Esophagus (tissue), 2 donors: ENCODE data around the gene ITIH2. TPM values are rescaled to one million over a fixed set of nuclear protein-coding genes. Genes with fewer than 3 reads are reported as not detected.
"Not testable (repeated sequence)": the region's sequence is repeated elsewhere in the genome, so short reads cannot be mapped to it uniquely, and the experiment has no call there.

ENCODE experiments used
- H3K27ac ChIP-seq, 2 donors: one replicate each; pipeline ENCODE4 v1.5.1; 2013; ENCODE audit warnings: low read depth in 2 of 2, mild to moderate bottlenecking in 2 of 2, inconsistent platforms in 1 of 2, low read length in 1 of 2, moderate library complexity in 1 of 2
- H3K27me3 ChIP-seq, 2 donors: one replicate each; pipeline ENCODE4 v1.6.1; 2013; ENCODE audit warnings: low read length in 2 of 2, control low read depth in 1 of 2, mild to moderate bottlenecking in 1 of 2; ENCODE audit not compliant: insufficient read depth in 2 of 2, control insufficient read depth in 1 of 2
- H3K36me3 ChIP-seq, 2 donors: one replicate each; pipeline ENCODE4 v1.6.1; 2013; ENCODE audit warnings: low read length in 1 of 2; ENCODE audit not compliant: control insufficient read depth in 2 of 2, insufficient read depth in 2 of 2
- H3K4me1 ChIP-seq, 2 donors: one replicate each; pipeline ENCODE4 v1.6.1; 2013; ENCODE audit warnings: low read length in 1 of 2; ENCODE audit not compliant: control insufficient read depth in 2 of 2, insufficient read depth in 2 of 2
- H3K4me3 ChIP-seq, 2 donors: one replicate each; pipeline ENCODE4 v1.5.1; 2013; ENCODE audit warnings: low read length in 2 of 2, mild to moderate bottlenecking in 2 of 2, low read depth in 1 of 2, moderate library complexity in 1 of 2
- H3K9me3 ChIP-seq, 2 donors: one replicate each; pipeline ENCODE4 v1.6.1; 2013; ENCODE audit warnings: mild to moderate bottlenecking in 2 of 2, low read depth in 1 of 2, low read length in 1 of 2, moderate library complexity in 1 of 2; ENCODE audit not compliant: control insufficient read depth in 2 of 2, insufficient read depth in 1 of 2
- WGBS, 2 donors: extraction: QIAGEN DNeasy Blood & Tissue Kit; methylation state at CpG; one replicate each; pipeline ENCODE4 v1.1.7; 2013; 5-methylcytosine and 5-hydroxymethylcytosine counted together
- polyA plus RNA-seq, 2 donors: library from polyadenylated mRNA; stranded (reverse); fragments of 200-250 nt; gene quantifications; one replicate each; pipeline ENCODE4 v1.2.3, GENCODE V29; 2013
- donor health status: healthy with polysubstance abuse.
- donor health status: Bipolar disorder and iron deficiency.

The ITIH2 gene
- polyA plus RNA-seq, 2 donors, result not detected

DNA sequence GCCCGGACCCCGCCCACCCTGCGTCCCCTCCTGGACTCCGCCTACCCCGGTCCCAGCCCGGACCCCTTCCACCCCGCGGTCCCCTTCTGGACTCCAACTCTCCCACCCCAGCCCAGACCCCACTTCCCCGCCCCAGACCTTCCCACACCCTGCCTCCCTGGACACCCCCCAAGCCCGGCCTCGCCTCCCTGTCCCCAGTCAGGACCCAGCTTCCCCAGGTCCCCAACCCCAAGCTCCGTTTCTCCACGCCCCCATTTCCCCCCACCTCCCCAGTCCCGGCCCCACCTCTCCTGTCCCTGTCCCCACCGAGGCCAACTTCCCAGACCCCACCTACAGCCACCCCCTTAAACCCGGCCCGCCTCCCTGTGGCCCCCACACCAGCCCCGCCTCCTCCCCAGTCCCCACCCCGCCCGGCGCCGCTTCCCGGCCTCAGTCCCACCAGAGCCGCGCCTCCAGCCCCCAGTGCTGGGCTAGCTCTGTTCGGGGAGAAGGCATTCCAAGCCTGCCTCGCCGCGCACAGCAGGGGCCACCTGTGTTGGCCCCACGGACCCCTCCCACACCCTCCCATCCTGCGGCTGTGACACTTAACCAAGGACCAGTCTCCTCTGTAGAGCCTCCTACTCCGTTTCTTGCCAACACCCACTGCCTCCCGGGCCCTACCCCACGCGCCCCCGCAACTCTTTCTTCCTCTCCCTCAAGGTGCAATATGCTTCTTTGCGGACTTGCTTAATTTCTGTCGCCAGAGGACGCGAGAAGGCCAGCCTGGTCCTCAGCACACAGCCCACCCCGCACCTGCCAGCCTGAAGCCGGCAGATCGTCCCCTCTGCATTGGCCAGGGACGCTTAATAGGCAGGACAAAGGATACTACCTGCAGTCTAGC, 35.6 kb upstream of the ITIH2 start:
- no peaks in the 10 kb centered on the region for H3K4me1 ChIP-seq
- H3K4me3 ChIP-seq, result peak overlapping the region in 1 of 2 donors; percentile 5
- WGBS, 2 donors, result 4% methylated on average over 33 to 41 of the region's 44 CpGs
- H3K9me3 ChIP-seq, result no peaks in the 10 kb centered on the region
- no peaks in the 10 kb centered on the region for H3K27me3 ChIP-seq
- H3K27ac ChIP-seq, result peak overlapping the region; percentile 22 to 48
- no peaks in the 10 kb centered on the region for H3K36me3 ChIP-seq

DNA sequence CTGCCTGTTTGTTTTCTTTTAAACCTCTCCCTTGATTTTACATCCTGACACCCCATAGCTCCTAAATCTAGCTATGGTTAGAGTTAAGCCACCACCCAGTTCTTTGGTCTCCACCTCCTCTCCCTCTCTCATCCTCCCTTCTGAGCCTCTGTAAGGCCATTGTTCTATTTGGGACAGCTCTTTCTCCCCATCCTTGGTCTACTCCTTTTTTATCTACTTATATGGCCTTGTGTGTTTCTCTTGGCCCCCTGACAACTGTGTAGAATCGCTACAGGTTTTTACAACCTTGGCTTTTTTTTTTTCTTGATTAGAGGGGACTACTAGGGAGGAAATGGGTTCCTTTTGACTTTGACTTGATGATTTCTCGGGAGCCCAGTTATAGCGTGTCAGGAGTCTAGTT, 33.0 kb upstream of the ITIH2 start:
- Histone ChIP-seq H3K27ac (no peak overlapping the region), H3K4me3 (no peak overlapping the region), H3K36me3 (no peaks in the 10 kb centered on the region), H3K9me3 (no peaks in the 10 kb centered on the region), H3K4me1 (no peaks in the 10 kb centered on the region), H3K27me3 (peaks cover 0 to 3% of the 10 kb centered on the region in 2 donors)
- WGBS, 2 donors, result 81 to 85% methylated on average over 3 of the region's 3 CpGs

DNA sequence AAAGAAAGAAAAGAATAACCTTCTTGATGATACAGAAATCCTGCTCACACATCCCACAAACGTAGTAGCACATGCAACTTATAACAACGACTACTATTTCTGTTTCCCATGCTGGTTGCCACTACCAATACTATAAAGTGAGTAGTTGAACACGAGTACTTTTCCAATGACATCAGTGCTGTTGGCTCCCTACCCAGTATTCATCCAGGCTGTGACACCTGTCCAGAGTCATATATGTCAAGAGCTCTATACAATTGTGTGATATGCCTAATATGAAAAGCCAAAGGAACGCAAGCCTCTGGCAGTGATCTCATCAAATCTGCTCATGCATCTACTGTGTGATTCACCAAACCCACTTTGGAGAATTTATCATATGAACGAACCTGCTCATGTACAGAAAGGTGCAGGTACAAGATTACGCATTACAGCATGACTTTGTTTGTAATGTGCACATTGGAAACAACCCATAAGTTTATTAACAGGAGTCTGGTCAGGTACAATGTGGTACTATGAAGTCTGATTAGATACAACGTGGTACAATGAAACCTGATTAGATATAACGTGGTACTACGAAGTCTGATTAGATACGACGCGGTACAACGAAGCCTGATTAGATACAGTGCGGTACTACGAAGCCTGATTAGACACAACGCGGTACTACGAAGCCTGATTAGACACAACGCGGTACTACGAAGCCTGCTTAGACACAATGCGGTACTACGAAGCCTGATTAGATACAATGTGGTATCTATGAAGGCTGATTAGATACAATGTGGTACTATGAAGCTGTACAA, 30.6 kb upstream of the ITIH2 start:
- Histone ChIP-seq H3K27ac (no peak overlapping the region), H3K9me3 (no peaks in the 10 kb centered on the region), H3K36me3 (no peaks in the 10 kb centered on the region), H3K27me3 (peaks cover 0 to 3% of the 10 kb centered on the region in 2 donors), H3K4me3 (no peak overlapping the region), H3K4me1 (no peaks in the 10 kb centered on the region)
- WGBS, 2 donors, result 80 to 88% methylated on average over 23 of the region's 23 CpGs

DNA sequence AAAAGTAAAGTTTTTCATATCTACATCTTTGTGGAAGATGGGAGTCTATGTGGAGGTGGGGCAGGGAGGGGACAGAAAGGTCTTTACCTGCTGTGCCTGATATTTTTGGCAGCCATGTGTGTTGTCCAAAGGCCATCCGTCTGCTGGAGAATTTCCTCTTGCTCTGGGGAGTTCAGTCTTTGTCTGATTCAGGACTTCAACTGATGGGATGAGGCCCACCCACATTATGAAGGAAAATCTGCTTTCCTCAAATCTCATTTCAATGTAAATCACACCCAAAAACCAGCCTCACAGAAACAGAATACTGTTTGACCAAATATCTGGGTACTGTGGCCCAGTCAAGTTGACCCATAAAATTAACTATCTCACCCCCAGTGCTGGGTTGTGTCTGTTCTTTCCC, 23.9 kb upstream of the ITIH2 start:
- WGBS, 2 donors, result 78 to 81% methylated on average over 1 of the region's 1 CpG

DNA sequence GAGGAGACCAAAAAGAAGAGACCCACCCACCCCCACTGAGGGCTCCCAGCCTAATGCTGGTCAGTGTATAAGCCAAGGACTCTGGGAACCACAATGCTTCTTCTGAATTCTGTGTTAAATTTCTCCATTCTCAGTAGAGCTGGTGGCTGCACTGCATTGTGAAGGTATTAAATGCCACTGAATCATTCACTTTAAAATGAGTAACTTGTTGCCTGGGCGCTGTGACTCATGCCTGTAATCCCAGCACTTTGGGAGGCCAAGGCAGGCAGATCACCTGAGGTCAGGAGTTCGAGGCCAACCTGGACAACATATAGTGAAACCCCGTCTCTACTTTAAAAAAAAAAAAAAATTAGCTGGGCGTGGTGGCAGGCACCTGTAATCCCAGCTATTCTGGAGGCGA, 23.0 kb upstream of the ITIH2 start:
- H3K27ac ChIP-seq, H3K4me1 ChIP-seq, H3K36me3 ChIP-seq, H3K9me3 ChIP-seq, H3K4me3 ChIP-seq, H3K27me3 ChIP-seq: not testable (repeated sequence)
- WGBS, 2 donors, result 53 to 60% methylated on average over 5 of the region's 5 CpGs

More for the DNA sequence above, 23.9 kb upstream of the ITIH2 start:
- Histone ChIP-seq H3K27ac (no peak overlapping the region), H3K9me3 (no peaks in the 10 kb centered on the region), H3K36me3 (no peaks in the 10 kb centered on the region), H3K4me1 (no peaks in the 10 kb centered on the region), H3K27me3 (no peaks in the 10 kb centered on the region), H3K4me3 (no peak overlapping the region)

DNA sequence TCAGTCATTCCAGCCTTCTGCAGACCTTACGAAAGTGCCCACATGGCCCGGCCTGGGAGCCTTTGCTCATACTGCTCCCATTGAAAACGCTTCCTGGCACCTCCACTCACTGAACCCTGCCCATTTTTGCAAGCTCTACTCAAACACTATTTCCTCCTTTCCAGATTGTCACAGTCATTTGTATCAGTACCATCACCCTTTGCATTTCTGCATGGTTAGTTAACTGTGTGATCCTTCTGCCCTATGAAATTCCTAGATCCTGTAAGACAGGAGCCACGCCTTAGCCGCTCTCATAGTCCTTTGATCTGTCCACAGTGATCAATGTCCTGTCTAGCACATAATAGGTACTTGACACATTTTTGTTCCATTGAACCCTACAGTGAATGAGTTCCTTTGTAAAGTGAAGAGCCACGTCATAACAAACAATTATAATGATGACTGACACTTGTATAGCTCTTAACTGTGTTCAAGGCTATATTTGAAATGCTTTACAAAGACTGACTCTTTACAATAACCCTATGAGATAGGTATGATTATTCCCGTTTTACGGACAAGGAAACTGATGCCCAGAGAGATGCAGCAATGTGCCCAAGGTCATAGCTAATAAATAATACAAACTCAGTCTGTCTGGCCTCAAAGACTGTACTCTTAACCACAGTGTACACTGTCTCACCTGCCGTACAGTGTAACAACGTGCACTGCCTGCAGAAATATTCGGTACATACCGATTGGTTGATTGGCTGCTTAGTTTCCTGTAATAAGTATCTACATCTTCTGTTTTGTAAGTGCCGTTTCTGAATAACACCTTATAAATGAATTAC, 16.6 kb upstream of the ITIH2 start:
- WGBS, 2 donors, result 50 to 56% methylated on average over 13 of the region's 13 CpGs
- no peaks in the 10 kb centered on the region for H3K4me1 ChIP-seq
- no peak overlapping the region for H3K4me3 ChIP-seq
- no peaks in the 10 kb centered on the region for H3K27me3 ChIP-seq
- peaks cover 3 to 5% of the 10 kb centered on the region in 2 donors for H3K9me3 ChIP-seq
- H3K36me3 ChIP-seq, result no peaks in the 10 kb centered on the region
- H3K27ac ChIP-seq, result no peak overlapping the region

DNA sequence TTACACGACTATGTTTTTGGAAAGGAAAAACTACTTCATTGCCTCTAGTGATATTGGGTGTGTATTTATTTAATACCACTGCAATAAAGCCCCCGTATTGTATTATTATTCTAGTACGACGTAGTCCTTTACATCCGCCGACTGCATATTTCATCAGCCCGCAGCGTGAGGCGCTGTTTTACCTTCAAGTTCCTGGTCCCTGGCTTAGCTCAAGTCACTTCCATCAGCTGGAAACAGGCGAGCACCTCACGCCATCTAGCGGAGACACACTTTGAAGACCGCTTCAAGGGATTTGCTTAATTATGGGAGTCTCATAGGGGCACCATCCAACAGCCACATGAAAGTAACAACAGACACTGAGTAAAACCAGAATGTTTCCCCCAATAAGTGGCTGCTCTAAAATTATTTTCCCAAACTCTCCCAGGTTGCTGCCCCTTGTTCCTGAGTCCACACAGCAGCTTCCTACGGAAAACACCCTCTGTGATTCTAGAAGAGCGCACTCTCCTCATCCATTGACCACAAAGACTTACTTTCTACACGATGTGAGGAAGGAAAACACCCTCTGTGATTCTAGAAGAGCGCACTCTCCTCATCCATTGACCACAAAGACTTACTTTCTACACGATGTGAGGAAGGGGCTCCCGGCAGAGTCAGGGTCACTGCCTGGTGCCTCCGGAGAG, 15.7 kb upstream of the ITIH2 start:
- peaks cover 3 to 10% of the 10 kb centered on the region in 2 donors for H3K9me3 ChIP-seq
- no peaks in the 10 kb centered on the region for H3K4me1 ChIP-seq
- H3K36me3 ChIP-seq, result no peaks in the 10 kb centered on the region

DNA sequence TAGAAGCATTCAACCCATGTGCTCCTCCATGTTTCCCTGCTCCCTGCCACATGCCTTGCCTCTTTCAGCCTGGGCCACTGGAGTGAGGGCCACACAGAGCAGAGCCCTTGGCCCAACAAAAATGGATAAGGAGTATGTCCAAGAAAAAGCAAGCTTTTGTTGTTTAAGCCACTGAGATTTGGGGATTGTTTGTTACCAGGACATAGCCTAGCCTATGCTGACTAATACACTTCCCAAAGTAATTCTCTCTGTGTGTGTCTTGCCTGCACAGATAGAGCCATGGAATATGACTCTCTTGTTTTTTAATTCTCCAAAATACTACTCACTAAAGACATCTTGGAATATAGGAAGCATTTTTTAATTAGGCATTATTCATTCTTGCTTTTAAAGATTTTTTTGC, 13.5 kb upstream of the ITIH2 start:
- no peaks in the 10 kb centered on the region for H3K27me3 ChIP-seq
- H3K36me3 ChIP-seq, result no peaks in the 10 kb centered on the region
- H3K27ac ChIP-seq, result no peak overlapping the region
- H3K4me1 ChIP-seq, result no peaks in the 10 kb centered on the region
- peaks cover 3 to 11% of the 10 kb centered on the region in 2 donors for H3K9me3 ChIP-seq
- no peak overlapping the region for H3K4me3 ChIP-seq

More for the DNA sequence above, 15.7 kb upstream of the ITIH2 start:
- no peak overlapping the region for H3K4me3 ChIP-seq
- no peak overlapping the region for H3K27ac ChIP-seq
- 23 to 24% methylated on average over 20 of the region's 20 CpGs for WGBS, 2 donors
- no peaks in the 10 kb centered on the region for H3K27me3 ChIP-seq
